ENCODE data around the gene REXO1.
A peak's percentile ranks its signal among the peaks of the same experiment; 100 is the strongest.

GRCh38 chr19:1875646-1876495 is 27.6 kb upstream of the REXO1 start:
- peak; percentile 98 to 99 for TF ChIP-seq POLR2AphosphoS5 (IDR thresholded peaks at IDR 0.05)
- TF ChIP-seq EP300 (IDR thresholded peaks at IDR 0.05): peak in 2 of 4 donors; percentile 51 to 87
